NCI-H345 (cell line): ENCODE results near the gene DLG2.

Source experiments
- DNase-seq: peaks from one replicate; lab custom pipeline; 2025; lab: John Stamatoyannopoulos, UW

DLG2 gene

GRCh38 chr11:84465040-84465439, 1162.1 kb downstream of the DLG2 start:
- peak; percentile 66 for DNase-seq

- DNase-seq: no peak
These were observed 1171.5 kb downstream of the DLG2 start for GRCh38 chr11:84455691-84456090.

- no peak for DNase-seq
These were observed 1174.9 kb downstream of the DLG2 start for GRCh38 chr11:84452211-84452610.

GRCh38 chr11:84438565-84438964, 1188.6 kb downstream of the DLG2 start:
- no peak for DNase-seq

GRCh38 chr11:84437071-84437980, 1189.8 kb downstream of the DLG2 start:
- peak; percentile 79 for DNase-seq

GRCh38 chr11:84430661-84431060, 1196.5 kb downstream of the DLG2 start:
- DNase-seq: peak; percentile 58

- DNase-seq: no peak
These were observed 1201.5 kb downstream of the DLG2 start for GRCh38 chr11:84425673-84426072.

GRCh38 chr11:84420271-84420670, 1206.9 kb downstream of the DLG2 start:
- DNase-seq: no peak

GRCh38 chr11:84419616-84420015, 1207.5 kb downstream of the DLG2 start:
- DNase-seq: no peak

- no peak for DNase-seq
These were observed 1212.2 kb downstream of the DLG2 start for GRCh38 chr11:84414920-84415319.

GRCh38 chr11:84413549-84413948, 1213.6 kb downstream of the DLG2 start:
- no peak for DNase-seq

- DNase-seq: no peak
These were observed 1214.3 kb downstream of the DLG2 start for GRCh38 chr11:84412862-84413261.

- peak; percentile 7 for DNase-seq
These were observed 1218.2 kb downstream of the DLG2 start for GRCh38 chr11:84408946-84409411.

GRCh38 chr11:84407091-84407490, 1220.1 kb downstream of the DLG2 start:
- DNase-seq: no peak

- DNase-seq: peak; percentile 12
These were observed 1229.0 kb downstream of the DLG2 start for GRCh38 chr11:84398017-84398626.

GRCh38 chr11:84396521-84396920, 1230.6 kb downstream of the DLG2 start:
- DNase-seq: no peak

- no peak for DNase-seq
These were observed 1236.6 kb downstream of the DLG2 start for GRCh38 chr11:84390441-84391078.

- no peak for DNase-seq
These were observed 1237.4 kb downstream of the DLG2 start for GRCh38 chr11:84389696-84390095.

GRCh38 chr11:84384731-84385130, 1242.4 kb downstream of the DLG2 start:
- DNase-seq: peak; percentile 25

- DNase-seq: no peak
These were observed 1243.6 kb downstream of the DLG2 start for GRCh38 chr11:84383576-84383975.

GRCh38 chr11:84381666-84382065, 1245.5 kb downstream of the DLG2 start:
- DNase-seq: no peak

- DNase-seq: no peak
These were observed 1254.7 kb downstream of the DLG2 start for GRCh38 chr11:84372381-84372950.
